Keratinocyte (primary cell): ENCODE measurements around the gene VPREB1. TPM values are rescaled to one million over a fixed set of nuclear protein-coding genes. Genes with fewer than 3 reads are reported as not detected.

Source experiments
- DNase-seq: peaks from one replicate; pipeline ENCODE4 v3.0.0-alpha.2; 2011; ENCODE audit warnings: low read depth, missing footprints, low spot score
- FAIRE-seq: peaks from 2 replicates; lab custom pipeline; 2011; peaks lifted over from hg19 to GRCh38; lab: Jason Lieb, UNC
- H2AFZ ChIP-seq: 2 replicates; pipeline ENCODE4 v1.6.0; 2012; ENCODE audit warnings: low read length, control low read depth, inconsistent platforms; ENCODE audit not compliant: control insufficient read depth
- H3K27ac ChIP-seq: 2 replicates; pipeline ENCODE4 v1.5.1; 2011; ENCODE audit warnings: low read length; ENCODE audit not compliant: control insufficient read depth, insufficient read depth
- H3K27me3 ChIP-seq: 3 replicates; pipeline ENCODE4 v1.6.0; 2011; ENCODE audit warnings: low read length; ENCODE audit not compliant: control insufficient read depth, insufficient read depth; ENCODE audit errors: extremely low read depth
- H3K36me3 ChIP-seq, 2 experiments: 2 replicates in 1 of 2; 3 replicates in 1 of 2; pipeline ENCODE4 v1.5.1; 2011; ENCODE audit warnings: low read length in 2 of 2, mild to moderate bottlenecking in 1 of 2; ENCODE audit not compliant: control insufficient read depth in 2 of 2, insufficient read depth in 2 of 2; ENCODE audit errors: extremely low read depth in 1 of 2
- H3K4me1 ChIP-seq: 3 replicates; pipeline ENCODE4 v1.5.1; 2011; ENCODE audit warnings: low read length; ENCODE audit not compliant: control insufficient read depth, insufficient read depth; ENCODE audit errors: extremely low read depth
- H3K4me2 ChIP-seq: 3 replicates; pipeline ENCODE4 v1.6.0; 2011; ENCODE audit warnings: low read depth, low read length; ENCODE audit not compliant: control insufficient read depth, insufficient read depth; ENCODE audit errors: extremely low read depth
- H3K4me3 ChIP-seq, 3 experiments: fragments of 200-600 bp in 1 of 3; sonication (generic) in 1 of 3; 2 replicates in 2 of 3; 3 replicates in 1 of 3; pipeline ENCODE4 v1.5.1; 2011 to 2016; ENCODE audit warnings: low read length in 3 of 3, mild to moderate bottlenecking in 3 of 3, control low read depth in 2 of 3, inconsistent platforms in 1 of 3, low read depth in 1 of 3, mixed read lengths in 1 of 3, mixed run types in 1 of 3, moderate library complexity in 1 of 3; ENCODE audit not compliant: control insufficient read depth in 2 of 3, insufficient read depth in 2 of 3; ENCODE audit errors: extremely low read depth in 1 of 3
- H3K79me2 ChIP-seq: 2 replicates; pipeline ENCODE4 v1.6.0; 2012; ENCODE audit warnings: low read length; ENCODE audit not compliant: control insufficient read depth, insufficient read depth
- H3K9ac ChIP-seq: 3 replicates; pipeline ENCODE4 v1.6.0; 2011; ENCODE audit warnings: low read length; ENCODE audit not compliant: control insufficient read depth, insufficient read depth; ENCODE audit errors: extremely low read depth
- H3K9me1 ChIP-seq: 3 replicates; pipeline ENCODE4 v1.6.0; 2011; ENCODE audit warnings: low read length; ENCODE audit not compliant: control insufficient read depth, insufficient read depth; ENCODE audit errors: extremely low read depth
- H3K9me3 ChIP-seq: 2 replicates; pipeline ENCODE4 v1.5.1; 2012; ENCODE audit warnings: low read depth, low read length; ENCODE audit not compliant: control insufficient read depth
- H4K20me1 ChIP-seq: 3 replicates; pipeline ENCODE4 v1.6.0; 2011; ENCODE audit warnings: low read length; ENCODE audit not compliant: control insufficient read depth, insufficient read depth; ENCODE audit errors: extremely low read depth
- CTCF ChIP-seq, 3 experiments: IDR thresholded peaks in 1 of 3; conservative IDR thresholded peaks in 1 of 3; optimal IDR thresholded peaks in 1 of 3; 2 replicates in 2 of 3; 3 replicates in 1 of 3; pipeline versions ENCODE3 to v1.5.1; 2011; ENCODE audit warnings: low read length in 3 of 3, mild to moderate bottlenecking in 3 of 3, moderate library complexity in 2 of 3, control low read depth in 1 of 3, inconsistent platforms in 1 of 3; ENCODE audit not compliant: insufficient read depth in 2 of 3; ENCODE audit errors: extremely low read depth in 1 of 3
- EZH2 ChIP-seq: IDR thresholded peaks from one replicate; pipeline ENCODE4 v1.6.1; 2012; ENCODE audit warnings: inconsistent platforms, mild to moderate bottlenecking, low read length, moderate library complexity
- dilution Hi-C: fragments of 300-500 bp; cut with MboI; formaldehyde crosslinking; loops from one replicate; pipeline ENCODE4 v1.7.0; 2020; ENCODE audit warnings: low sequenced_read_pairs; ENCODE audit not compliant: extremely low pct_ligation_motif_present
- polyA plus RNA-seq, 5 experiments: library from polyadenylated mRNA; depleted of rRNA in 3 of 5; stranded (reverse) in 3 of 5; stranded (forward) in 1 of 5; unstranded in 1 of 5; fragments of >200 nt; gene quantifications; 1 replicate in 1 of 5; 2 replicates in 3 of 5; 3 replicates in 1 of 5; pipeline versions ENCODE4 v1.2.1 to v1.2.3, GENCODE V29; 2011 to 2012; ENCODE audit warnings: missing spikeins in 2 of 5, low read depth in 1 of 5, low replicate concordance in 1 of 5

The VPREB1 gene
- polyA plus RNA-seq, 1 donor (not counting 4 experiments of a cell fraction or from before 2014, with no cell fraction given), result not detected

- no peak for TF ChIP-seq EZH2
- no peak for TF ChIP-seq CTCF (optimal IDR thresholded peaks at IDR 0.05 in 1 of 3, IDR thresholded peaks at IDR 0.05 in 1 of 3, conservative IDR thresholded peaks at IDR 0.05 in 1 of 3; ENCODE audit: extremely low read depth in 1 of 3, insufficient read depth in 2 of 3, low read length in 3 of 3)
- DNase-seq, result no peak
- no peaks in the 10 kb centered on the region for H3K9me1 ChIP-seq
- no peaks in the 10 kb centered on the region for H4K20me1 ChIP-seq
- dilution Hi-C loops, result no loop called here
- H3K4me1 ChIP-seq, result peaks cover 2% of the 10 kb centered on the region
- no peaks in the 10 kb centered on the region for H3K27me3 ChIP-seq
- H3K4me2 ChIP-seq, result no peak overlapping the region
- H3K27ac ChIP-seq, result no peak overlapping the region
- no peaks in the 10 kb centered on the region for H3K9me3 ChIP-seq
- no peak for FAIRE-seq
- no peak overlapping the region for H3K4me3 ChIP-seq
- H3K79me2 ChIP-seq, result no peaks in the 10 kb centered on the region
- no peaks in the 10 kb centered on the region for H3K36me3 ChIP-seq
- no peak overlapping the region for H3K9ac ChIP-seq
- no peak overlapping the region for H2AFZ ChIP-seq
These were observed 28.7 kb upstream of the VPREB1 start for GRCh38 chr22:22215659-22216449.

DNA sequence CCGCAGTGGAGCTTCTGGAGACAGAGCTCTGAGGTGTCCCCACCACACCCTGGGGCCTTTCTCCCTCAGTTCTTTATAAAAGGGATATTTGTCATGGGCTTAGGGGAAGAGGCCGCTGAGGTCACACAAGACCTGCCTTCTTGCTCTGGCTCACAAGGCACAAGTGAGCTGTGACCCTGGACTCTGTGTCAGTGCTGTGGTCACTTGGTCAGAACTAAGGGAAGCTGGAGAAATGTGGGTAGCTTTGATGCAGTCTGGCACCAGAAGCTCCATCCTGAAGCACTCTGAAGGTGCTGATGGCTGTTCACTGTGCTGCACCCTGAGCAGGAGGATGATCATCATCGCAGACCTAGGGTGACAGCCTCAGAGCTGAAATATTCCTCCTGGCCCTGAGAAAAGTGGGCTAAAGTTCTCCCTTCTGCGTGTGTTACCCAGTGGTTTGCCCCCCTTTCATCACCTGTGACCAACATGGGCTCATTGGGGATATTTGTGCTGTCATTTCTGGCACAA, 28.1 kb upstream of the VPREB1 start:
- no peak for FAIRE-seq
- no peaks in the 10 kb centered on the region for H3K36me3 ChIP-seq

More for the DNA sequence above, 28.1 kb upstream of the VPREB1 start:
- Histone ChIP-seq H3K4me3 (no peak overlapping the region), H3K9me1 (no peaks in the 10 kb centered on the region), H3K9ac (no peak overlapping the region), H3K4me1 (no peaks in the 10 kb centered on the region), H2AFZ (no peak overlapping the region), H3K79me2 (no peaks in the 10 kb centered on the region), H3K9me3 (no peaks in the 10 kb centered on the region), H3K4me2 (no peak overlapping the region), H3K27ac (no peak overlapping the region), H4K20me1 (no peaks in the 10 kb centered on the region), H3K27me3 (no peaks in the 10 kb centered on the region)
- dilution Hi-C loops, result no loop called here
- no peak for DNase-seq
- TF ChIP-seq EZH2, result no peak
- TF ChIP-seq CTCF (optimal IDR thresholded peaks at IDR 0.05 in 1 of 3, IDR thresholded peaks at IDR 0.05 in 1 of 3, conservative IDR thresholded peaks at IDR 0.05 in 1 of 3; ENCODE audit: extremely low read depth in 1 of 3, insufficient read depth in 2 of 3, low read length in 3 of 3), result no peak
